Mucosa of gallbladder (tissue), 1 donor: Measurements from ENCODE around the gene MAN2B2. TPM values are rescaled to one million over a fixed set of nuclear protein-coding genes. Genes with fewer than 3 reads are reported as not detected.
"Not testable (repeated sequence)": the region's sequence is repeated elsewhere in the genome, so short reads cannot be mapped to it uniquely, and the experiment has no call there.

ENCODE experiments used
- DNase-seq: peaks from one replicate; pipeline ENCODE4 v3.0.0-alpha.2; 2020; ENCODE audit warnings: low spot score
- total RNA-seq: library from RNA; stranded (reverse); gene quantifications from one replicate; pipeline ENCODE4 v1.2.1, GENCODE V29; 2021
- donor health status: DM: no; HTN: no; CAD: no.

Gene MAN2B2
- total RNA-seq, 1 donor from 2014 or later, result 53.6 TPM

- no peak for DNase-seq
These were observed 97.1 kb downstream of the MAN2B2 start for GRCh38 chr4:6672131-6672530.

GRCh38 chr4:6672541-6673190 is 97.7 kb downstream of the MAN2B2 start:
- not testable (repeated sequence) for DNase-seq

Other genes with a start within 250 kb of the MAN2B2 start
- gene PPP2R2C, start 102.6 kb upstream of the MAN2B2 start, total RNA-seq, result 0.49 TPM
- 244 TPM for gene MRFAP1, start 65.5 kb downstream of the MAN2B2 start, total RNA-seq
- 33.4 TPM for gene S100P, start 118.7 kb downstream of the MAN2B2 start, total RNA-seq
- gene MRFAP1L1, start 134.7 kb downstream of the MAN2B2 start, total RNA-seq, result 51.2 TPM
- 18.1 TPM for gene BLOC1S4, start 141.0 kb downstream of the MAN2B2 start, total RNA-seq
- 35.0 TPM for gene KIAA0232, start 207.5 kb downstream of the MAN2B2 start, total RNA-seq